ENCODE data around the gene UCN3. TPM values are rescaled to one million over a fixed set of nuclear protein-coding genes. Genes with fewer than 3 reads are reported as not detected.

UCN3 gene
- total and polyA plus RNA-seq, 10 of the 15 experiments (the other 5 are each of a cell fraction or from before 2014, with no cell fraction given), result not detected

GRCh38 chr10:5365928-5366327, 1.2 kb downstream of the UCN3 start:
- ChIA-PET POLR2A (no interaction called here), CTCF (no interaction called here), RAD21 (ENCODE audit: unreplicated experiment) (no interaction called here), SMC1A (ENCODE audit: uncharacterized antibody, unreplicated experiment) (interaction anchor here (0.7 kb wide), 1 partner anchor 12 kb away, joined by 4 read pairs; no protein-coding TSS in a partner anchor)
- no peaks in the 10 kb centered on the region for H4K20me1 ChIP-seq (ENCODE audit: control insufficient read depth, insufficient read depth)
- H3K4me3 ChIP-seq, result no peak overlapping the region
- DNase-seq (ENCODE audit: low read depth, low spot score) (no peak), ATAC-seq (no peak), FAIRE-seq (no peak)
- H3K4me1 ChIP-seq (ENCODE audit: control insufficient read depth, insufficient read depth, low read length), result no peaks in the 10 kb centered on the region
- no peak overlapping the region for H3K4me2 ChIP-seq (ENCODE audit: control insufficient read depth, insufficient read depth)
- H3K9ac ChIP-seq (ENCODE audit: control insufficient read depth, insufficient read depth, low read length), result no peak overlapping the region
- TF ChIP-seq SMAD1 (IDR thresholded peaks at IDR 0.05; ENCODE audit: low read depth, partially characterized antibody), result no peak
- no peak for TF ChIP-seq ZBTB11 (CRISPR knock-in tag; IDR thresholded peaks at IDR 0.05)
- no peak for TF ChIP-seq RELB (IDR thresholded peaks at IDR 0.05; ENCODE audit: low read depth)
- no peak for TF ChIP-seq ZBTB40 (IDR thresholded peaks at IDR 0.05; ENCODE audit: borderline replicate concordance)
- no peak for TF ChIP-seq MEF2B (IDR thresholded peaks at IDR 0.05; ENCODE audit: partially characterized antibody, poor library complexity, severe bottlenecking)
- TF ChIP-seq SREBF2 (IDR thresholded peaks at IDR 0.05; ENCODE audit: low read length), result no peak
- no peak for TF ChIP-seq MXI1 (IDR thresholded peaks at IDR 0.05; ENCODE audit: low read depth, low read length)
- TF ChIP-seq ZBED1 (IDR thresholded peaks at IDR 0.05; ENCODE audit: borderline replicate concordance), result no peak
- WGBS (ENCODE audit: insufficient coverage, insufficient replicate concordance, low lambda C conversion rate, missing lambda C conversion rate), result 29% methylated on average over 5 of the region's 5 CpGs
- no peaks in the 10 kb centered on the region for H3K79me2 ChIP-seq (ENCODE audit: control insufficient read depth, insufficient read depth, low read length)
- no peaks in the 10 kb centered on the region for H3K27me3 ChIP-seq (replicated peaks in 1 of 2; ENCODE audit: control insufficient read depth in 2 of 2, insufficient read depth in 2 of 2, low read length in 1 of 2)
- no peaks in the 10 kb centered on the region for H3K36me3 ChIP-seq (ENCODE audit: control insufficient read depth in 2 of 2, insufficient read depth in 2 of 2, low read length in 1 of 2)
- in situ Hi-C loops (cut with MboI) (no loop called here), intact Hi-C loops (cut with micrococcal nuclease; ENCODE audit: unreplicated experiment) (no loop called here)
- no peak overlapping the region for H2AFZ ChIP-seq (ENCODE audit: control insufficient read depth, low read depth, low read length)
- no peak overlapping the region for H3K27ac ChIP-seq (ENCODE audit: control insufficient read depth, insufficient read depth)
- no peaks in the 10 kb centered on the region; the same call in 2 of the 3 replicates for H3K9me3 ChIP-seq (replicated peaks; ENCODE audit: control insufficient read depth, insufficient read depth, low read length)
- no TSS peak for BruUV-seq (replicated peaks)

Data from GM12878 (cell line).